Smooth muscle cell (in vitro differentiated cells): ENCODE measurements around the gene LRP1B. TPM values are rescaled to one million over a fixed set of nuclear protein-coding genes. Genes with fewer than 3 reads are reported as not detected.

Experiments used
- DNase-seq: peaks from one replicate; lab custom pipeline; 2025; ENCODE audit not compliant: unreplicated experiment; lab: John Stamatoyannopoulos, UW
- H2AFZ ChIP-seq: fragments of 200-600 bp; sonication (generic); 2 replicates; pipeline ENCODE4 v1.6.0; 2016; ENCODE audit warnings: antibody characterized with exemption, low read depth, mild to moderate bottlenecking
- H3F3A ChIP-seq: fragments of 200-600 bp; sonication (generic); 2 replicates; pipeline ENCODE4 v1.6.0; 2017; ENCODE audit warnings: antibody characterized with exemption, low read depth
- H3K27ac ChIP-seq: fragments of 200-600 bp; sonication (generic); 2 replicates; pipeline ENCODE4 v1.5.1; 2016; ENCODE audit warnings: low read depth, mild to moderate bottlenecking
- H3K27me3 ChIP-seq: fragments of 200-600 bp; sonication (generic); 2 replicates; pipeline ENCODE4 v1.6.1; 2016; ENCODE audit warnings: low read depth, mild to moderate bottlenecking
- H3K36me3 ChIP-seq: fragments of 200-600 bp; sonication (generic); 2 replicates; pipeline ENCODE4 v1.5.1; 2016; ENCODE audit warnings: low read depth
- H3K4me1 ChIP-seq: fragments of 200-600 bp; sonication (generic); 2 replicates; pipeline ENCODE4 v1.5.1; 2016; ENCODE audit warnings: low read depth
- H3K4me2 ChIP-seq: fragments of 200-600 bp; sonication (generic); 2 replicates; pipeline ENCODE4 v1.6.0; 2016; ENCODE audit warnings: mild to moderate bottlenecking
- H3K4me3 ChIP-seq: fragments of 200-600 bp; sonication (generic); 2 replicates; pipeline ENCODE4 v1.5.1; 2016; ENCODE audit warnings: mild to moderate bottlenecking
- H3K79me2 ChIP-seq: fragments of 200-600 bp; sonication (generic); 2 replicates; pipeline ENCODE4 v1.6.0; 2016; ENCODE audit warnings: low read depth, mild to moderate bottlenecking
- H3K9ac ChIP-seq: fragments of 200-600 bp; sonication (generic); 2 replicates; pipeline ENCODE4 v1.6.0; 2016; ENCODE audit warnings: low read depth
- H3K9me3 ChIP-seq: fragments of 200-600 bp; sonication (generic); replicated peaks from 2 replicates; pipeline ENCODE4 v1.5.1; 2016; ENCODE audit warnings: low read depth
- H4K20me1 ChIP-seq: fragments of 200-600 bp; sonication (generic); 2 replicates; pipeline ENCODE4 v1.6.0; 2016; ENCODE audit warnings: low read depth
- CTCF ChIP-seq: fragments of 200-600 bp; sonication (generic); IDR thresholded peaks from 2 replicates; pipeline ENCODE4 v1.5.1; 2017; ENCODE audit warnings: borderline replicate concordance, mild to moderate bottlenecking, antibody characterized with exemption; ENCODE audit not compliant: insufficient read depth, poor library complexity, severe bottlenecking
- WGBS: methylation state at CpG from one replicate; pipeline ENCODE4 v1.1.7; 2016; ENCODE audit warnings: low lambda C conversion rate; 5-methylcytosine and 5-hydroxymethylcytosine counted together
- polyA plus RNA-seq: library from polyadenylated mRNA; unstranded; fragments of >200 nt; fragmentation: Nextera tagmentation; extraction: Ambion mirVana; gene quantifications from 2 replicates; pipeline ENCODE4 v1.2.1, GENCODE V29; 2016
- total RNA-seq: library from RNA; depleted of rRNA; stranded (reverse); fragments of >200 nt; gene quantifications from 2 replicates; pipeline ENCODE4 v1.2.3, GENCODE V29; 2014

Gene LRP1B
- total and polyA plus RNA-seq, 2 experiments from 2014 or later, result 0.08 to 2.9 TPM

GRCh38 chr2:140747665-140748064 lies 1383.2 kb downstream of the LRP1B start:
- no peak overlapping the region for H3K27ac ChIP-seq
- H3F3A ChIP-seq, result no peaks in the 10 kb centered on the region
- DNase-seq, result no peak
- H3K4me3 ChIP-seq, result no peak overlapping the region
- WGBS, result 92% methylated on average over 3 of the region's 3 CpGs
- no peaks in the 10 kb centered on the region for H3K79me2 ChIP-seq
- H2AFZ ChIP-seq, result no peak overlapping the region
- H3K4me2 ChIP-seq, result no peak overlapping the region
- H3K9me3 ChIP-seq, result no peaks in the 10 kb centered on the region
- no peak overlapping the region for H3K9ac ChIP-seq
- no peaks in the 10 kb centered on the region for H3K27me3 ChIP-seq
- H3K36me3 ChIP-seq, result no peaks in the 10 kb centered on the region
- TF ChIP-seq CTCF, result no peak
- no peaks in the 10 kb centered on the region for H4K20me1 ChIP-seq
- H3K4me1 ChIP-seq, result no peaks in the 10 kb centered on the region

GRCh38 chr2:140747090-140747489 lies 1383.7 kb downstream of the LRP1B start:
- WGBS, result 48% methylated on average over 2 of the region's 2 CpGs
- Histone ChIP-seq H2AFZ (no peak overlapping the region), H3K4me2 (no peak overlapping the region), H3K79me2 (no peaks in the 10 kb centered on the region), H3K9ac (no peak overlapping the region), H3K4me3 (no peak overlapping the region), H3K27me3 (no peaks in the 10 kb centered on the region), H3F3A (no peaks in the 10 kb centered on the region), H3K4me1 (no peaks in the 10 kb centered on the region), H4K20me1 (no peaks in the 10 kb centered on the region), H3K27ac (no peak overlapping the region), H3K36me3 (no peaks in the 10 kb centered on the region), H3K9me3 (no peaks in the 10 kb centered on the region)
- DNase-seq, result no peak
- TF ChIP-seq CTCF, result no peak

GRCh38 chr2:140744379-140744778 lies 1386.4 kb downstream of the LRP1B start:
- no peaks in the 10 kb centered on the region for H4K20me1 ChIP-seq
- H3K27ac ChIP-seq, result no peak overlapping the region
- WGBS, result 84% methylated on average over 3 of the region's 3 CpGs
- H3K79me2 ChIP-seq, result no peaks in the 10 kb centered on the region
- no peaks in the 10 kb centered on the region for H3K27me3 ChIP-seq
- no peak for TF ChIP-seq CTCF
- no peaks in the 10 kb centered on the region for H3K9me3 ChIP-seq
- no peaks in the 10 kb centered on the region for H3K4me1 ChIP-seq
- H2AFZ ChIP-seq, result no peak overlapping the region
- no peaks in the 10 kb centered on the region for H3F3A ChIP-seq
- no peaks in the 10 kb centered on the region for H3K36me3 ChIP-seq
- H3K4me3 ChIP-seq, result no peak overlapping the region
- DNase-seq, result no peak
- no peak overlapping the region for H3K9ac ChIP-seq
- H3K4me2 ChIP-seq, result no peak overlapping the region

- no peak overlapping the region for H3K27ac ChIP-seq
- WGBS, result 92% methylated on average over 1 of the region's 1 CpG
- H3K27me3 ChIP-seq, result no peaks in the 10 kb centered on the region
- H4K20me1 ChIP-seq, result no peaks in the 10 kb centered on the region
- no peak overlapping the region for H3K4me3 ChIP-seq
- no peak overlapping the region for H2AFZ ChIP-seq
- H3K9me3 ChIP-seq, result no peaks in the 10 kb centered on the region
- no peak for TF ChIP-seq CTCF
- H3K36me3 ChIP-seq, result no peaks in the 10 kb centered on the region
- no peak for DNase-seq
- H3K4me2 ChIP-seq, result no peak overlapping the region
- no peaks in the 10 kb centered on the region for H3F3A ChIP-seq
- H3K9ac ChIP-seq, result no peak overlapping the region
- no peaks in the 10 kb centered on the region for H3K4me1 ChIP-seq
- no peaks in the 10 kb centered on the region for H3K79me2 ChIP-seq
Measured at GRCh38 chr2:140737006-140737405, 1393.8 kb downstream of the LRP1B start.
